Activated T-cell treated with anti-CD3 and anti-CD28 coated beads for 48 hours (primary cell): Measurements from ENCODE around the gene SPEF2.
"Not testable (repeated sequence)": the region's sequence is repeated elsewhere in the genome, so short reads cannot be mapped to it uniquely, and the experiment has no call there.

Source experiments
- DNase-seq: peaks from one replicate; pipeline ENCODE4 v3.0.0-alpha.2; 2020; ENCODE audit warnings: low read depth

SPEF2 gene

GRCh38 chr5:35651002-35651756 is 33.5 kb downstream of the SPEF2 start:
- DNase-seq = peak; percentile 27

- no peak for DNase-seq
Observed at GRCh38 chr5:35656721-35657120, 39.1 kb downstream of the SPEF2 start.

GRCh38 chr5:35657877-35658276 is 40.2 kb downstream of the SPEF2 start:
- DNase-seq = no peak

- no peak for DNase-seq
Observed at GRCh38 chr5:35659556-35659955, 41.9 kb downstream of the SPEF2 start.

- DNase-seq = no peak
Observed at GRCh38 chr5:35660451-35660850, 42.8 kb downstream of the SPEF2 start.

GRCh38 chr5:35664584-35664983 is 46.9 kb downstream of the SPEF2 start:
- no peak for DNase-seq

GRCh38 chr5:35665096-35665495 is 47.4 kb downstream of the SPEF2 start:
- no peak for DNase-seq

- DNase-seq = no peak
Observed at GRCh38 chr5:35668319-35668718, 50.7 kb downstream of the SPEF2 start.

- DNase-seq = no peak
Observed at GRCh38 chr5:35668794-35669193, 51.1 kb downstream of the SPEF2 start.

GRCh38 chr5:35671541-35672295 is 54.1 kb downstream of the SPEF2 start:
- DNase-seq = no peak

GRCh38 chr5:35672296-35672655 is 54.6 kb downstream of the SPEF2 start:
- DNase-seq = not testable (repeated sequence)

GRCh38 chr5:35672995-35673394 is 55.3 kb downstream of the SPEF2 start:
- DNase-seq = no peak

GRCh38 chr5:35674049-35674448 is 56.4 kb downstream of the SPEF2 start:
- DNase-seq = no peak

- DNase-seq = no peak
Observed at GRCh38 chr5:35675392-35675791, 57.7 kb downstream of the SPEF2 start.

GRCh38 chr5:35677878-35678277 is 60.2 kb downstream of the SPEF2 start:
- DNase-seq = no peak

GRCh38 chr5:35678661-35679060 is 61.0 kb downstream of the SPEF2 start:
- DNase-seq = no peak

- DNase-seq = no peak
Observed at GRCh38 chr5:35679357-35679756, 61.7 kb downstream of the SPEF2 start.

GRCh38 chr5:35681911-35682310 is 64.2 kb downstream of the SPEF2 start:
- DNase-seq = no peak

- no peak for DNase-seq
Observed at GRCh38 chr5:35683466-35683865, 65.8 kb downstream of the SPEF2 start.

- no peak for DNase-seq
Observed at GRCh38 chr5:35685161-35685560, 67.5 kb downstream of the SPEF2 start.

- DNase-seq = no peak
Observed at GRCh38 chr5:35687961-35688360, 70.3 kb downstream of the SPEF2 start.

GRCh38 chr5:35694481-35694880 is 76.8 kb downstream of the SPEF2 start:
- DNase-seq = no peak

GRCh38 chr5:35698047-35698808 is 80.6 kb downstream of the SPEF2 start:
- DNase-seq = no peak
